ENCODE data around the gene FHOD1. TPM values are rescaled to one million over a fixed set of nuclear protein-coding genes. Genes with fewer than 3 reads are reported as not detected.

FHOD1 gene
- total RNA-seq (ENCODE audit: unreplicated experiment): 18.8 TPM
- long read RNA-seq: 0 reads

DNA sequence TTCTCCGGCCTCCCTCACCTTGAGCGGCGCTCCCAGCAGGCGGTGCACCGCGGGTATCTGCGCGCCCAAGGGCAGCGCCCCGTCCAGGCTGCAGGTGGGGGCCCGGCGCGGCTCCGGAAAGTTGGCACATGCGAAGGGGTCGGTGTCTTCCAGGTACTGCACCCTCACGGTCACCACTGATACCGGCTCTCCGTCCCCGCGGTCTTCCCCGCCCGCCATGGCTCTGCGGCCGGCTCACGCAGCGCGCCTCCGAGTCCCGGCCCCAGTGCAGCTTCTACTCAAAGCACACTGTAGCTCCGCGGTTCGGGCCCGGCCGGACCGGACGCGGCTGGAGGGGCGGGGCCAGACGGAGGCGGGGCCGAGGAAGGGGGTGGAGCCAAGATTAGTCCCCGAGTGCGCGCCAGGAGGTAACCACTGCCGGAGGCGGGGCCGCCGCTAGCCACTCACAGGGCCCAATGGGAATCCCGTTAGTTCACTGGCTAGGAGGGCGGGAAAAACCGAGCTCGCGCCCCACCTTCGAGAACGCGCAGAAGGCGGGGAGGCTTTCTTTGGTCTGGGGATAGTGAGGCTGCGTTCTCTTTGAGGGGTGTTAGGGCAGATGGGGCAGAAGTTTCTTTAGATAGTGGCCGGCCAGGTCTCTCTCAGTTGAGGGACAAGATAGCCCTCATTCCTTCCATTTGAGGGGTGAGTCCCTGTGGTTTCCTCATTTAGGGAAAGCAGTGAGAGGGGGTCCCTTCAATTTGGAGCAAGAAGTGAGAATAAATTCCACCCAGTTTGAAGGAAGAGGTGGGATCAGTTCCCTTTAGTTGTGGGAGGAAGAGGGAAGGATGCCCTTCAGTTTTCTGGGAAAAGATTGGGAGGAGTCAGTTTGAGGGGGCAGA lies at the start of gene FHOD1:
Gene FHOD1, minus strand, starts transcription at position 290 of the 881 bp plus-strand sequence. Its CDS starts 71 bp downstream, at position 219.
- H3K4me1 Mint-ChIP-seq (ENCODE audit: low read depth, unreplicated experiment): peaks cover 21% of the 10 kb centered on the region
- H3K9me3 Mint-ChIP-seq (ENCODE audit: unreplicated experiment): peaks cover 9% of the 10 kb centered on the region
- peak within 1 kb of the TSS; percentile 92 for H3K4me3 Mint-ChIP-seq (ENCODE audit: unreplicated experiment)
- TF ChIP-seq, protein P1, sequence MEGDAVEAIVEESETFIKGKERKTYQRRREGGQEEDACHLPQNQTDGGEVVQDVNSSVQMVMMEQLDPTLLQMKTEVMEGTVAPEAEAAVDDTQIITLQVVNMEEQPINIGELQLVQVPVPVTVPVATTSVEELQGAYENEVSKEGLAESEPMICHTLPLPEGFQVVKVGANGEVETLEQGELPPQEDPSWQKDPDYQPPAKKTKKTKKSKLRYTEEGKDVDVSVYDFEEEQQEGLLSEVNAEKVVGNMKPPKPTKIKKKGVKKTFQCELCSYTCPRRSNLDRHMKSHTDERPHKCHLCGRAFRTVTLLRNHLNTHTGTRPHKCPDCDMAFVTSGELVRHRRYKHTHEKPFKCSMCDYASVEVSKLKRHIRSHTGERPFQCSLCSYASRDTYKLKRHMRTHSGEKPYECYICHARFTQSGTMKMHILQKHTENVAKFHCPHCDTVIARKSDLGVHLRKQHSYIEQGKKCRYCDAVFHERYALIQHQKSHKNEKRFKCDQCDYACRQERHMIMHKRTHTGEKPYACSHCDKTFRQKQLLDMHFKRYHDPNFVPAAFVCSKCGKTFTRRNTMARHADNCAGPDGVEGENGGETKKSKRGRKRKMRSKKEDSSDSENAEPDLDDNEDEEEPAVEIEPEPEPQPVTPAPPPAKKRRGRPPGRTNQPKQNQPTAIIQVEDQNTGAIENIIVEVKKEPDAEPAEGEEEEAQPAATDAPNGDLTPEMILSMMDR (IDR thresholded peaks at IDR 0.05; ENCODE audit: partially characterized antibody, unreplicated experiment): no peak
- H3K27me3 Mint-ChIP-seq (ENCODE audit: unreplicated experiment): peaks cover 24% of the 10 kb centered on the region
- peaks cover 5% of the 10 kb centered on the region for H3K36me3 Mint-ChIP-seq (ENCODE audit: unreplicated experiment)
- peak; percentile 87 for DNase-seq
- H3K27ac Mint-ChIP-seq (ENCODE audit: unreplicated experiment): no peak within 1 kb of the TSS

DNA sequence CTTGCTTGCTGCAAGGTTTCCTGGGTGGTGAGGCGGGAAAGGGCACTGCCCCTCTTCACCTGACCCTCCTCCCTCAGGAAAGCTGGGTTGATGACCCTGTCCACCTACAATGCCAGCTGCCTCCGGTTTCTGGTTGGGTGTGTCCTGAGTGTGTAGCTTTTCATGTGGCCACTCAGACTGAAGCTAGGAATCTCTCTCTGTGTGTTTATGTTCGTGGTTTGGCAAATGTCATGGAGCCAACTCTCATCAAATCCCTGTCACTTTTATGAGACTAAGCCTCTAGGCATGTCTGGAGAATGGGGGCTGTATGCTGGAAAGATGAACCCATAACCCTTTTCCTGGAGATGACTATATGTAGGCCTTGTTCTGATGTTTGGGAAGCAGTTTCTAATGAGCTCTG lies 49.1 kb upstream of the FHOD1 start:
- no peak for DNase-seq
- Mint-ChIP-seq H3K4me3 (ENCODE audit: unreplicated experiment) (no peak overlapping the region), H3K27ac (ENCODE audit: unreplicated experiment) (no peak overlapping the region), H3K4me1 (ENCODE audit: low read depth, unreplicated experiment) (no peaks in the 10 kb centered on the region), H3K36me3 (ENCODE audit: unreplicated experiment) (no peaks in the 10 kb centered on the region), H3K27me3 (ENCODE audit: unreplicated experiment) (peaks cover 4% of the 10 kb centered on the region), H3K9me3 (ENCODE audit: unreplicated experiment) (peaks cover 5% of the 10 kb centered on the region)
- TF ChIP-seq, protein P1 (IDR thresholded peaks at IDR 0.05; ENCODE audit: partially characterized antibody, unreplicated experiment): no peak

DNA sequence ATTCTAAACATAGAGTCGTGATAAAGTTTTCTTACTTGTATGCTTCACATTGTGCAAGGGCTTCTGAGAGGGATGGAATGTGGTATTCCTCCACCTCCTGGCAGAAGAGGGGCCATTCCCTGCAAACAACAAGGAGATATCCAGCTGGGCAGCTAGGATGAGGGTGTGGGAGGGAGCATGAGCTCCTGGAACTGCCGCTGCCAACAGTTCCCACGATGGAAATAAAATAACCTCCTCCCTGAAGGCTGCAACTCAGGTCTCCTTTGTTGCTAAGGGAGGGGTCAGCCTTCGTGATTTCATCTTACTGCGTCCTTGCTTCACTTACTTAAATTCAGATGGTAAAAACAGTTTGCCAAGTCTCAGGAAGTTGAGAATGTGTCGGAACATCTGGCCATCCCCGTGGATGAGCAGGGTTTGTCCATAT lies 47.7 kb upstream of the FHOD1 start:
- H3K36me3 Mint-ChIP-seq (ENCODE audit: unreplicated experiment): no peaks in the 10 kb centered on the region
- DNase-seq: no peak
- no peak overlapping the region for H3K4me3 Mint-ChIP-seq (ENCODE audit: unreplicated experiment)
- H3K27me3 Mint-ChIP-seq (ENCODE audit: unreplicated experiment): peaks cover 6% of the 10 kb centered on the region
- H3K4me1 Mint-ChIP-seq (ENCODE audit: low read depth, unreplicated experiment): no peaks in the 10 kb centered on the region
- H3K27ac Mint-ChIP-seq (ENCODE audit: unreplicated experiment): no peak overlapping the region
- peaks cover 5% of the 10 kb centered on the region for H3K9me3 Mint-ChIP-seq (ENCODE audit: unreplicated experiment)
- TF ChIP-seq, protein P1 (IDR thresholded peaks at IDR 0.05; ENCODE audit: partially characterized antibody, unreplicated experiment): no peak

DNA sequence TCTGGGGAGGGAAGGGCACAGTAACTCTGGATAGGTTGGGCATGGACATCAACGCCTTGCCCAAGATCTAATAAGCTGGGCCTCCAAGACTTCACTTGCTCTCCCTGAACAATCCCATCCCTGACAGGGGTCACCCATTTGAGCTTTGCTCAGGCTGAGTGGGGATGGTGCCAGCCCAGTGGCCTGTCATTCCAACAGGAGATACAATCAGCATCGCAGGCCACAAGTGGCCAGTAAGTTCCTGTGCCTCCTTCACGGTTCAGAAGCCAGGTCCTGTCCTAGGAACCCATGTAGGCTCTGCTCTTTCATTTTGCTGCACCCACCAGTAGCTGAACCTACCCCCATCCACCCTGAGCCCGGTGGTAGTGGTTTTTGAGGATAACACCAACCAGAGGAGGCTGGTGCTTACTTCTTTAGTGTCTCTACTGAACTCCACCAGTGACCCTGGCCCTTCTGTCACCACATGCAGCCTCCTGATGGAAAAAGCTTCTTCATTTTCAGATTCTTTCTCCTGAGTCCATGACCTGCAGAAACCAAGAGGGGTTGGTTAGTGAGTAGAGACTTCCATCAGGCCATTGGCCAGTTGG lies 47.0 kb upstream of the FHOD1 start:
- Mint-ChIP-seq H3K4me3 (ENCODE audit: unreplicated experiment) (no peak overlapping the region), H3K4me1 (ENCODE audit: low read depth, unreplicated experiment) (no peaks in the 10 kb centered on the region), H3K27ac (ENCODE audit: unreplicated experiment) (no peak overlapping the region), H3K9me3 (ENCODE audit: unreplicated experiment) (peaks cover 5% of the 10 kb centered on the region), H3K27me3 (ENCODE audit: unreplicated experiment) (peaks cover 6% of the 10 kb centered on the region), H3K36me3 (ENCODE audit: unreplicated experiment) (no peaks in the 10 kb centered on the region)
- no peak for DNase-seq
- TF ChIP-seq, protein P1 (IDR thresholded peaks at IDR 0.05; ENCODE audit: partially characterized antibody, unreplicated experiment): no peak

DNA sequence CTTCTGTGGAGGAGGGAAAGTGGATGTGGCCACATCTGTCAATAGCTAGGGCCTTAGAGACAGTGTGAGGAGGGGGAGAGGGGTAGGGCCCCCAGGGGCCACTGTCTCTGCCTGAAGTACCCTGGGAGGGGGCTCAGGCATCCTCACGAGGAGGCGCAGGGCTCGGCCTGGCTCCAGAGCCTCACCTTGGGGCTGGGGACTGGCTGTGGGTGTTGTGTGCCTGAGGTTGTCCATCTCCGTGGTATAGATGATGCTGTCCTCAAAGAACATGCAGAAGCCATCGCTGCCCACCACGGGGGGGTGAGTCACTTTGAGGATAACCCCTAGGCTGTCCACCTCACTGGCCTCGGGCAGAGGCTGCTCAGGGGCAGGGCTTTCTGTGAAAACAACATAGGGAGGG lies 44.2 kb upstream of the FHOD1 start:
- TF ChIP-seq, protein P1 (IDR thresholded peaks at IDR 0.05; ENCODE audit: partially characterized antibody, unreplicated experiment): no peak
- Mint-ChIP-seq H3K27ac (ENCODE audit: unreplicated experiment) (no peak overlapping the region), H3K36me3 (ENCODE audit: unreplicated experiment) (no peaks in the 10 kb centered on the region), H3K4me3 (ENCODE audit: unreplicated experiment) (no peak overlapping the region), H3K9me3 (ENCODE audit: unreplicated experiment) (peaks cover 5% of the 10 kb centered on the region), H3K4me1 (ENCODE audit: low read depth, unreplicated experiment) (no peaks in the 10 kb centered on the region), H3K27me3 (ENCODE audit: unreplicated experiment) (peaks cover 6% of the 10 kb centered on the region)
- no peak for DNase-seq

All from glutamatergic neuron (in vitro differentiated cells).